Activated naive CD4-positive, alpha-beta T cell treated with Interleukin-2 at 50 U/mL for 16 hours (primary cell): Measurements from ENCODE around the gene RNF26.

Source experiments
- DNase-seq: peaks from one replicate; pipeline ENCODE4 v3.0.0-alpha.2; 2020

Gene RNF26

DNA sequence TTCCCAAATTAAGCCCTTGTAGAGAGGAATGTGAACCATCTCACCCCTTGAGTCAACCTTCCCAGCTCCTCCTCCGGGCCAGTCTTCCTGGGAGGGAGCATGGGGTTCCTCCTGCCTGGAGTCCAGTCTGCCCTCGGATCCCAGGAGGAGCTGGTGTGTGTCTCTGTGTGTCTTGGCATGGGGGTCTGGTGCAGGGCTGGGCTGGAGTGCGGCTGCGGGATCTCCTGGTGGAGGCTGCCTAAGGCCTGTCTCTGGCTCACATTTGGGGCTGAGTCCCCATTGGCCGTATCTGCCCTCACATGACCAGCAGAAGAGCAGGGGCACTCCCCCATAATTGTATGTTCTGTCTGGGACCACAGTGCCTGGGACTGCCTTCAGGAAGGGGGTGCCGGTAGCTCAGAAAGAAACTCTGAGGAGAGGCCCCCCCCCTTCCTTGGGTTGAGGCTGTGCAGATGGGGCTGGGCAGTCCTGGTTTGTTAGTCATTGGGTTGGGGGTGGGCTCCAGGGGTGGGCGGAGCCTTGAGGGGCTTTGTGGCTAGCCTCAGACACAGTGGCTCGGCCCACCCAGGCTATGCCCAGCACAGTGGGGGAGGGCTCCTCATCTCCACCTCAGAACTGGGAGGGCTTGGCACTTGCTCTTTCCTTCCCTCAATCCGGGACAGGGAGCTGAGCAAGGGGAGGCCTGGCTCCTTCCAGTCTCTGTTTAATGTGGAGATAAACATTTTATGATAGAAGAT lies 3.4 kb downstream of the RNF26 start:
- no peak for DNase-seq

DNA sequence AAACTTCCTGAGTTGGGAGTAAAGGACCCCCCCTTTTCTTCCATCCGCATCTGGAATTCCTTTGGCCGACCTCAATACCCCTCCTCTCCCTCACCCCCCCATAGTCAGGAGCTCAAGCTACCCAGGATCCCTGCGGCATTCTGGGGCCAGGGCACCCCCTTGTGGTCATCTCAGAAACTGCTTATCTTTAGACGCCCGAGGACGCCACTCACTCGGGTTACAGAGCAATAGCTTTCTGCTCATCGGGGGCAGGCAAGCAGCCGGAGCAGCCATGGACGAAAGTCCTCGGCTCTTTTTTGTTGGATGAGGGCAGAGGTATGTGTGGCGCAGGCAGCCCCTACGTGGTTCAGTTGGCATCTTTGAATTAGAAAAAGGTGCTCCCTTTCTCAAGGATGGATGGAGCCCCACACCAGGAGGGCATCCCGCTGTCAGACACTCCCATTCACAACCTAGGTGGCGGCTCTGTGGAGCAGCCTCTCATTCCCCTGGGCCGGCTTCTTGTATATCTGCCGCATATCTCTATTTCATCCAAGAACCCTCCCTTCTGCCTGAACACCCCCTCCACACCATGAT lies 4.1 kb downstream of the RNF26 start:
- peak; percentile 72 for DNase-seq

DNA sequence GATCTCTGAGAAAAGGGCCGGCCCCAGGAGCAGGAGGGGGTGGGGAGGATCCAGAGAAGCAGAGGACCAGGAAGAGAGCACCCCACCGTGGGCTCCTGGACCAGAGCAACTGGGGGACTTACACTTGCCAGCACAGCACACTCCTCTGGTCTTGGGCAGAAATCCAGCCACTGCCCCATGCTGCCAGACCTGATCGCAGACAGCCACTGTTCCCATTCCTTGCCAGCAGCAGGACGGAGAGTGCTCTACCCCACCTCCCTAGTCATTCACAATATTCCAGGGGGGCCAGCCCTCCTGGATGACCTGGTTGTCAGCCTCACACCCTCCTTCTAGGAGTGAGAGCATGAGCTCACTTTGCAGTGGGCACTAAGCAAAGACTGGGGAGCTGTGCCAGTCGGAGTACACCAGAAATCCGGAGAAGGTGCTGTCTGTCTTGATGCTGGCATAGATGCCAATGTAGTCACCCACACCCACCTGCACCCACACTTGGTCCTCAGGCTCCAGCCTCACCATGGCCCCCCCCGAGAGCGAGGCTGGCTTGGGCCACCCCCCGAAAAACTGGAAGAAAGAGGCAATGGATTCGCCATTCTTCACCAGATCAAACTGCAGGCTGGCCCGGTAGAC lies 4.8 kb downstream of the RNF26 start:
- DNase-seq: no peak

DNA sequence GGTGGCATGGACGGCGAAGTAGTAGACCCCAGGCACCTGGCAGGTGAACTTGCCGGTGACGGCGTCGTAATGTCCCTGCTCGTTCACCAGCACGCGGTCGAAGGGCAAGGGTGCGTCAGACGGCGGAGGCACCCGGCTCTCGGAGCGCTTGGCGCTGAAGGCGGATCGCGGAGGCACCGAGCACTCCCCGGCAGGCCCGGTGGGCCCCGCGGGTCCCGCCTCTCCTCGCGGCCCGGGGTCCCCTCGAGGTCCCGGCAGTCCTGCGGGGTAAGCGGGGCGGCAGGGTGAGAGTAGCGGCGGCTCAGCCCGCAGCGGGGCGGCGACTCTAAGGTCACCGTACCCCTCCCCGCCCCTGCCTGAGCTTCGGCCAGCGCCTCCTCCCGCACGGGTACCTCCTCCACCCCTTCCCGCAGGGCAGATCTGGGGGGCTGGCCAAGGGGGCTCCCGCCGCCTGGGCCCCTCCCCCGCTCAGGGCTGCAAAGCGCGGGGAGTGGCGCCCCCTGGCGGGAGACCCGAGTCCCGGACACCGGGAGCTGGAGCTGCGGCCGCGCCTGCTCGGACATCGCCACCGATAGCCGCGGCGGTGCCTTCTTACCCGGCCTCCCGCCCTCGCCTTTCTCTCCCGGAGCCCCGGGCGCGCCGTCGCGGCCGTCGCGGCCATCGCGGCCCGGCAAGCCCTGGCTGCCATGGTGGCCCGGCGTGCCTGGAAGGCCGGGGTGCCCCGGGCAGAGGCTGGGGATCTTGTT lies 5.4 kb downstream of the RNF26 start:
- DNase-seq: peak; percentile 36

DNA sequence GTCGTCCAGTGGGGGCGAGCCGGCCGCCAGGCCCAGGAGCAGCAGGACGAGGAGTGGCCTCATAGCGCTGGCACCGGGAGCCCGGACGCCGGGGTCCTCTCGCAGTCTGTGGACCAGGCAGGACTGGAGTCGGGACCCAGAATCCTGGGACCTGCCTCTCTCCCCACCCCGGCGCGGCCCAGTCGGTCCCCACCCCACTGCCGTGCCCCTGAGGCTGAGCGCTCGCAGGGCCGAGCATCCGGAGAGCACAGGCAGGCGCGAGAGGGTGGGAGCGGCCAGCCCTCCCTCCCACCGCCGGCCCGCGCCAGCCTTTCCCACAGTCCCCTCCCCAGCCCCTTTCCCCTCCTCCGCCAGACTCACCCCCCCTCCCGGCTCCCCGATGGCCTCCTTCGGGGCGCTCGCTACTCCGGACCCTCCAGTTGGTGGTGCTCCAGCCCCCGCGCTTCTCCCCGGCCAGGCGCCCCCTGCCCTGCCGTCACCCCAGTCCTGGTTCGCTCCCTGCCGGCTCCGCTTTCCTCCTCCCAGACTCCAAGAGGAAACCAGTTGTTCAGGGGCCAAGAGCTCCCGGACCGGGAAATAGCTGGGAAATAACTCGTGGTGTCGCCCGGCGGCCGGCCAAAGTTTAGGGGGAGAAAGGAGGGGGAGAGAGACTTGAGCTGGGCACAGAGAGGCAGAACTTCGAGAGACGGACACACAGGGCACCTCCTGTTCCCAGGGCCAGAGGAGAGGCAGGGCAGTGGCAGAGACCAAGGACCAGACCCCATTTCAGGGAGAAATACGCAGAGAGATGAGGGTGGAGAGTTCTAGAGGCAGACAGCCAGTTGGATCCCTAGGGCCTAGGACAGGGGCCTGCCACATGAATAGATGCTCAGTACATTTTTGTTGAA lies 6.3 kb downstream of the RNF26 start, which contains the start of gene C1QTNF5:
TSS of gene C1QTNF5 (minus strand) at position 549 of the 887 bp plus-strand sequence. CDS start at position 63, 486 bp downstream.
- DNase-seq: no peak

DNA sequence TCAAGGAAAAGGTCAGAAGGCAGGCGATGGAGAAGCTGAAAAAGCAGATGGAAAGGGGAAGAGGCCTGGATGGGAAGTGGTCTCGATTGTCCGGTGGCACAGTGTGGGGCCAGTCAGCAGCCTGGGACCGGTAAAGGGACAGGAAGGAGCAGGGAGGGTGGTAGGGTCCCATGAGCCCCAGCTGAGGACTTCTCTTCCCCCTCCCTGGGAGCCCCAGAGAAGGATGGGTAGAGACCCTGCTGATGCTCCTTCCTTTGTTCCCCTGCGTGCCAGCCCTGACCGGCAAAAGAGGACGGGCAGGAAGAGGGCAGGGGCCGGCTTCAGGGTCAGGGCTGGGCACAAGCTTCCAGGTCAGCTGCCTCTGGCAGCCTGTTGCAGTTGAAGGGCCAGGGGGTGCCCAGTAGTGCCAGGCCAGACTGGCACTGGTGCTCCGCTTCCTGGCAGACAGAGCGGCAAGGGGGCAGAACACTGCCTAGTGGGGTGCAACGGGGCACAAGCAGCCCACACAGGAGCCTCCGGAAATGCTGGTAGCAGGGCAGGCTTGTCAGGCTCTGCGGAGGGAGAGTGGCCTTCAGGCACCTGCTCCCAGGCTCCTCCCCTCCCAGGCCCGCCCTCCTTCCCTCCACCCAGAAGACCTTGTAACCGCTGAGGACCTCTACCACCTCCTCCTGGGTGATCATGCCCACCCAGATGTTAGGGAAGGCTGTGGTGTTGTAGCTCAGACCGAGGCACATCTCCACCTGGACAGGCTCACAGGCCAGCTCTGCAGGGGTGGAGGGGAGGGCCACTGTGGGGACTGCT lies 7.1 kb downstream of the RNF26 start:
- no peak for DNase-seq

DNA sequence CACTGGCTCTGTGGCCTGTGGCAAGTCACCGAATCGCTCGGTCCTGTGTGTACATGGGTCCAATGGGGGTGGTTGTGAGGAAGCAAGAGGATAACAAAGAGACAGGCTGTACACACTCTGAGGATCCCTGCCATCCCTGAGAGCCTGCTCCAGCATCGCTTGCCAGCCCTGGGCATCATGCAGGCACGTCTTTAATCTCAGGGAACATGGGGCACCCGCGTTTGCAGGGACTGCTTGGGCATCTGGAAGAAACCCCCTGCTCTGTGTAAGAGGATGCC lies 7.6 kb downstream of the RNF26 start:
- no peak for DNase-seq

DNA sequence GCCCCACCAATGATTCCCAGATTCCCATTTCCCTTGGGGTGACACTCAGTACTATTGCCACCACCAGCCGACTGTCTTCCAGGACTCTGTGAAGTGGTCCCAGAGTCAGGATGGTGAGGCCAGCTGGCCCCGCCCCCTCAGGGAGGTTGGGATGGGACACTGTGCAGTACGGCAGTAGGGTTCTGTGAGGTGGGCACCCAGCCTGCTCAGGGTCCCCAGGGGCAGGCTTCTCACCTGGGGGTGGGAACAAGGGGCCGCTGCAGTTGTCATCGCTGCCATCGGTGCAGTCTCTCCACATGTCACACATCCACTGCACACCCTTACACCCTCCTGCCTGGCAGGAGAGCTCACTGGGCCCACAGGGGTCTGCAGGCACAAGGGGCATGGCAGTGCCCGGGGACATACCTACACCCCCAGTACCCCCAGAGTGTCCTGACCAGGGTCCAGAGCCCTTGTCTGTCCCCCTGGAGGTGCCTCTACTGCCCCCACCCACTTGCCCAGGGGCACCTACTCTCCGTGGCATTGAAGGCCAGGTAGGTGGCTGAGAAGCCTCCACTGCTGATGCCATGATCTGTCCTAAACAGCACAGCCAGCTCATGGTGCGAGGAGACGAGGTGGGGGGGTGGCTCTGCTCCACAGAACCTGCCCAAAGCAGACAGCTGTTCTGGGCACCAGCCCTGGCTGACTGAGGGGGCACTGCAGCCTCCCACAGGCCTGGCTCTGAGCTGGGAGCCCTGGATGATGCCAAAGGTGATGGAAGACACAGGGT lies 8.2 kb downstream of the RNF26 start:
- DNase-seq: no peak

DNA sequence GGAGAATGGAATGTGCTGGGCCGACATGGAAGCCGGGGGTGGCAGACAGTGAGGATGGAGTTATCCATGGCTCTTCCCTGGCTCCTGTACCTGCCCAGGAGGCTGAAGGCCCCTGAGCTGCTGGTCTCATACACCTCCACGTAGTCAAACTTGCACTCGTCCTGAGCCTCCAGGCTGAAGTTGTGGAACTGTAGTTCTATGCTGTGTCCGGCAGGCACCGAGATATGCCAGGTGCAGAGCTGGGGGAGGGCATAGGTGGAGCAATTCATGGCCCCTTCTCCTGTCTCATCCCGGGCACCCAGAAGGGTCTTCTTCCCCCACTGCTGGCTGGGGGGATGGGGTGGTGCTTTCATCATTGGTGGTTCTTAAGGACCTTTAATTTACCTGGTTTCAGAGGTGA lies 9.4 kb downstream of the RNF26 start:
- no peak for DNase-seq

DNA sequence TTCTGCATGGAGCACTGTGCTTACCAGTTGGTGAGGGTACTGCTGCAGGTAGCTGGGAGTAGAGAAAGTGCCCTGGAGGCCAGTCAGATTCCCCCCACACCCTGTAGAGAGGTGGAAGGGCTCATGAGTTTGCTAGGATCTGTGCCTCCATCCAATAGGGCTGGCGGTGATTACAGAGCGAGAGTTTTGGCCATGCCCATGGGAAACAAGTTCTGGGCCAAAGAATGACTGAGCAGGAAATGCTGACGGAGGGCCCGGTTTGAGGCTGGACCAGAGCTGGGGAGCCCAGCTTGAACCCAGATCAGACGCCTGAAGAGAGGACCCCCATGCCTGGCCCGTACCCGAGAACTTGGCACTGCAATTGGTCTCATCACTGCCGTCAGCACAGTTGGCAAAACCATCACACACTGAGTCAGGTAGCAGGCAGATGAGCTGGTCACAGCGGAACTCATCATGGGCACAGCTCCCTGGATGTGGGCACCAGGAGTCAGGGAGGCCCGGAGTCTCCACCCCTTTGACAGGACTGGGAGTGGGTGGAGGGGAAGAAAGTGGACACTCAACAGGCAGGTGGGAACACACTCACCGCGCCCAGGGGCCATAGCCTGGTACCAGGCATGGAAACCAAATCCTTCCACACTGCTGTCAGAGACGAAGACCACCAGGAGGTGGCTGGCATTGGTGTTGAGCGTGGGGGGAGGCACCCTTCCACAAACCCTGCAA lies 10.1 kb downstream of the RNF26 start:
- DNase-seq: no peak

DNA sequence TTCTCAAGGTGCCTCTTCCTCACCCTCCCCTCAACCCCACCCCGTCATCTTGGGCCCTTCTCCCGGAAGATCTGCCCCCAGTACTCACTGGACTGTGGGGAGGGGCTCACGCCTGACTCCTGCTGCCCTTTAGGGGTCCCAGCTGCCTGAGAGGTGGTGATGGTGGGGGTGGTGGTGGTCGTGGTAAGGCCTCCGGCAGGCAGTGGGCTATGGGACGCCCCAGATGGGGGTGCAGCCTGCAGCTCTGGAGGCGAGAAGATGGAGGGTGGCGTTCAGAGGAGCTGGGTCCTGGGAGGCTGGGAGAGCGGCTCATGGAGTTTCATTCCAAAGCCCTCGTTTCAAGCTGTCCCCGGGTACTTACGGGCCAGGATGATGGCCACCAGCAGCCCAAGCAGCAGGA lies 11.4 kb downstream of the RNF26 start:
- DNase-seq: no peak

DNA sequence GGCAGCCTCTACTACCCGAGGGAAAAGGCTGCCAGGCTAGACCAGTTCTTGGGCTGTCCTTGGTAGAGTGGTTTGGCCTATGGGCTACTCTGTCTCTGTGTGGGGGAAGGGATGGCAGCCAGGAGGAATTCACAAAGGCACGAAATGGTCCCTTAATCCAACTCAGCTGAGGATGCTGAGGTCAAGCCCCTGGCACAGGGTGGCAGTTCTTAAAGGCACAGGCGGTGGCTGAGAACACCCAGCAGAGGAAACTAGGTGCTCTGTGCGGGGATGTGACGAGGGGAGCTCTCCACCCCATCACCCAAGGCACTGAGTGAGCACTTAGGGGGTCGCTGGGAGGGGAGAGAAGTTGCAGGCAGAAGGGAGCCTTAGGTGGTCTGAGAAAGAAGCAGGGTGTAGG lies 12.3 kb downstream of the RNF26 start, which contains the start of gene MFRP:
TSS of gene MFRP (minus strand) at position 101 of the 400 bp plus-strand sequence. CDS start 192 bp downstream, outside the sequence.
- no peak for DNase-seq

DNA sequence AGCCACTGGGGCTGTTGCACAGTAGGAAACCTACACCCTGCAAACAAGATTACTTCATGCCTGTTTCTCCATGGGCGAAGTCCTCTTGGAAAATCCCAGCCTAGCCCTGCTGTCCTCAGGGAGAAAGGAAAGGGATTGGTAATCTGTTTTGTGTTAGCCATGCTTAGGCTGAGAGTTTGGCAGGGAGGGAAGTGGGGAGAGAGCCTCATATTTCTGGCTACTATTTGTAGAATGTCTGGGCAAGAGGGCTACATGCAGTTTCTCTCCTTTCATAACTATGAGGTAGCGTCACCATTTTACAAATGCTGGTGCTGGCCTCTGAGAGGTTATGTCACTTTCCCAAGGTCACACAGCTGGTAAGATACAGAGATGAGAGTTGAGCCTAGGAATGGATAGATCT lies 12.9 kb downstream of the RNF26 start:
- DNase-seq: no peak

DNA sequence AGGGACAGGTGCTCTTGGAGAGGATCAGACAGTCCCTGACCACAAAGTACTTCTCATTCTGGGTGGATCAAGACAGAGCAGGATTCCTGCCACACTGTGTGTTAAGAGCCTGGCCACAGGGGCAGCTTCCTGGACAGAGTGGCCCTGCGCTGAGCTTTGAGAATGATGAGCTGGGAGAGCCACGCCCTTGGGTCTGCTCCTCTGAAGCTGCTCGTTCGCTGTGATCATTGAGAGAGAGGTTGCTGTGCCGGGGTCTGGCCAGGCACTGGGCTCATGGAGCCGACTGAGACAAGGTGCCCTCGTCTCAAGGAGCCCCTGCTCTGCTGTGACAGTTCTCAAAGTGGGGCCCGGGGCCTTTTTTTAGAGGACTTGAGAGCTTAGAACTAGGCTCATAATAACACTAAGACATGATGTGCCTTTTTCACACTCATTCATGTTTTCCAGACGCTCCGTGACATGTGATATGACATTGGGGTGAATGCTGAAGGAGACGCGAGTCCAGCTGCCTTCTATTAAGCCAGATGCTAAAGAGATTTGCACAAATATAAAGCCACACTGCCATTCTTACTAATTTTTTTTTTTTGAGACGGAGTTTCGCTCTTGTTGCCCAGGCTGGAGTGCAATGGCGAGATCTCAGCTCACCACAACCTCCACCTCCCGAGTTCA lies 13.7 kb downstream of the RNF26 start:
- DNase-seq: no peak

DNA sequence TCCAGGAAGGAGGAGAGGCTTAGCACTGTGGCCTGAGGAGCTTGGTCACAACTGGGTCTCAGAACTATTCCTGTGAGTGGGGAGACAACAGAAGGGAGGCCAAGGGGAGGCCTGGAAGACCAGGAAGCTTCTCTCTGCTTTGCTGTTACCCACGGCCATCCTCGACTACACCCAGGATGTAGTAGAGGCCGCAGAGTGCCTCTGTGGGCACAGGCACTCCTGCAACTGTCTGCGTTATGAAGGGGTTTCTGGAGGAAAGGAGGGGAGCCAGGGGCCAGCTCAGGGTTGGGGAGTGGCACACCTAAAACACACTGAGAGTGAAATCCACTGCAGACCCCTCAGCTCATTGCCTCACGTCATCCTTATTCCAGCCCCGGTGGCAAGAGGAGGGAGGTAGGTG lies 16.0 kb downstream of the RNF26 start:
- no peak for DNase-seq

DNA sequence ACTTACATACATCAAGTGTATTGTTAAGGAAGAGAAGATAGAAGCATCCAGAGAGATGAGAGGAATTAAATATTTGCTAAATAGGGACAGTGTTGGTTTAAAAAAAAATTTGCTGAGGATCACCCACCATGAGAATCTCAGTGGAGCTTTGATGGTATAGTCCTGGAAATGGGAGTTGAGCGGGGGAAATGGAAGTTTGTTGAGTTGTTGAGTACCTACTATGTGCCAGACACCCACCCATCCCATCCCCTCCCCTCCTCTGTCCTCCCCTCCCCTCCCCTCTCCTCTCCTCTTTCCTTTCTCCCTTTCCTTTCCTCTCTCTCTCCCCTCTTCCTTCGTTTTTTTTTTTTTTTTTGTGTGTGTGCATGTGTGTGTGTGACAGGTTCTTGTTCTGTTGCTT lies 16.9 kb downstream of the RNF26 start:
- DNase-seq: no peak

DNA sequence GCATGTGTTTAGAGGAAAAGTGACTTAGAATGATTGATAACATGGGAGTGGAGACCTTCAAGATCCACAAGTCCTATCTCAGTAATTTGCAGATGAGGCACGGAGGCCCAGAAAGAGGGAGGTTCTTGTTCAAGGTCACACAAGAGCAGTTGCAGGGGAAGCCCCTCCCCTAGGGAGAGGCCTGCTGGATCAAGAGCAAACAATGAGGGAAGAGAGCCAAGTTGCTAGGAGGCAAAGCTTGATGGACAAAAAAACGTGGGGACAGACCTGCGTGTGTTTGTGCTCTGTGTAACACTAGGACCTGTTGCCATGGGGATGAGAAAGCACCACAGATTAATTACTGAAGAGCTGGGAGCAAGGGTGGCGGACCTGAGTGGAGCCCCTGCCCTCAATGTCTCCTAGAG lies 18.5 kb downstream of the RNF26 start:
- no peak for DNase-seq

DNA sequence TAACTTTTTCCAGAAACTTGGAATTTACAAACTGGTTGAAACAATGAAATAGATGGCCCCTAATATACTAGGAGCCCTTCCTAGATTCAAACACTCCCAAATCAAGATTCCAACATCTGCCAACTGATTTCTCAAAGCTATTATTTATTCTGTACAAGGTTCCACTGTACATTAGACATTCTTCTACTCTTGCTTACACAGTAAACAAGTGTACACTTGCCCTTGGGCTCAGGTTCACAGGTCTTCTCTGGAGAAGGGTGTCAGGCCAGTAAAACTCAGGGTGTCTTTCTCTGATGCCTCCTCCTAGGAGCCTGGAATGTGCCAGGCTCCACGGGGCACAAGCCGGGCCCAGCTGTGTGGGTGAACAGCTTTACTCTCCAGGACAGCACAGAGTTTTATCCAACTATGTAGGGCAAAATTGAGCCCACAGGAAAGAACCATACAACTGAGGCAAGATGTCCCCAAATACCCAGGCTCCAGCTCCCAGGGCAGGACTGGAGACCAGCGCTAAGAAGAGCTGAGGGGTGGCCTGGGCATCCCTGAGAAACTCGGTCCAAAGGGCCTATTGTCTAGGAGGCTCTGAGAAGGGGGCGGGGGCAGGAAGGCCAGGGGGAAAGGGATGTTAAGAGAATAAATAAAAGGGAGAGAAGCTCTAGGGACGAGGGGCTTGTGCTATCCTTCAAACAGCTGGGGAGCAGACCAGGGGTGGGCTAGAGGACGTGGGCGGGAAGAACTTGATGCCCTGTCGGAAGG lies 20.9 kb downstream of the RNF26 start:
- DNase-seq: no peak
